NCI-H446 treated with DMSO at 0.1 percent for 48 hours (cell line): ENCODE measurements around the gene LRRC28.
"Not testable (repeated sequence)": the region's sequence is repeated elsewhere in the genome, so short reads cannot be mapped to it uniquely, and the experiment has no call there.

Experiments
- DNase-seq: peaks from one replicate; lab custom pipeline; 2025; lab: John Stamatoyannopoulos, UW

The LRRC28 gene

GRCh38 chr15:99396375-99396774 lies 145.1 kb downstream of the LRRC28 start:
- no peak for DNase-seq

- DNase-seq = no peak
Observed at GRCh38 chr15:99399061-99399460, 147.8 kb downstream of the LRRC28 start.

- no peak for DNase-seq
Observed at GRCh38 chr15:99399618-99400017, 148.3 kb downstream of the LRRC28 start.

- DNase-seq = not testable (repeated sequence)
Observed at GRCh38 chr15:99401216-99401615, 149.9 kb downstream of the LRRC28 start.

- DNase-seq = no peak
Observed at GRCh38 chr15:99402014-99402729, 150.9 kb downstream of the LRRC28 start.

GRCh38 chr15:99403597-99403996 lies 152.3 kb downstream of the LRRC28 start:
- no peak for DNase-seq

GRCh38 chr15:99404454-99404853 lies 153.2 kb downstream of the LRRC28 start:
- no peak for DNase-seq

GRCh38 chr15:99406120-99406519 lies 154.8 kb downstream of the LRRC28 start:
- no peak for DNase-seq

- no peak for DNase-seq
Observed at GRCh38 chr15:99406716-99407487, 155.6 kb downstream of the LRRC28 start.

GRCh38 chr15:99407716-99408115 lies 156.4 kb downstream of the LRRC28 start:
- DNase-seq = no peak

GRCh38 chr15:99408236-99409096 lies 157.2 kb downstream of the LRRC28 start:
- peak; percentile 15 for DNase-seq

GRCh38 chr15:99409097-99409473 lies 157.8 kb downstream of the LRRC28 start:
- no peak for DNase-seq

- no peak for DNase-seq
Observed at GRCh38 chr15:99409560-99409959, 158.3 kb downstream of the LRRC28 start.

GRCh38 chr15:99410477-99410876 lies 159.2 kb downstream of the LRRC28 start:
- DNase-seq = no peak

- DNase-seq = no peak
Observed at GRCh38 chr15:99411234-99411633, 160.0 kb downstream of the LRRC28 start.

GRCh38 chr15:99412082-99412481 lies 160.8 kb downstream of the LRRC28 start:
- no peak for DNase-seq

GRCh38 chr15:99412626-99413025 lies 161.3 kb downstream of the LRRC28 start:
- no peak for DNase-seq

- no peak for DNase-seq
Observed at GRCh38 chr15:99413955-99414754, 162.9 kb downstream of the LRRC28 start.

GRCh38 chr15:99414755-99415731 lies 163.8 kb downstream of the LRRC28 start:
- DNase-seq = no peak
